ENCODE data around the gene MYOG.

- TF ChIP-seq CTCF (IDR thresholded peaks at IDR 0.05) = no peak
- no peak for TF ChIP-seq POLR2A (IDR thresholded peaks at IDR 0.05)
Observed at GRCh38 chr1:203131548-203132200, 45.9 kb upstream of the MYOG start.

All from prostate gland (tissue), 2 donors.